Left ventricle myocardium inferior (tissue), 1 donor: Measurements from ENCODE around the gene GNLY. TPM values are rescaled to one million over a fixed set of nuclear protein-coding genes. Genes with fewer than 3 reads are reported as not detected.
"Not testable (repeated sequence)": the region's sequence is repeated elsewhere in the genome, so short reads cannot be mapped to it uniquely, and the experiment has no call there.

ENCODE experiments used
- DNase-seq: peaks from one replicate; pipeline ENCODE4 v3.0.0-alpha.2; 2020
- H3K27ac ChIP-seq: fragments of 200-600 bp; replicated peaks from 2 replicates; pipeline ENCODE4 v1.8.0; 2021
- H3K27me3 ChIP-seq: fragments of 200-600 bp; 2 replicates; pipeline ENCODE4 v1.8.0; 2021; ENCODE audit warnings: low read depth
- H3K36me3 ChIP-seq: fragments of 200-600 bp; 2 replicates; pipeline ENCODE4 v1.8.0; 2021
- H3K4me1 ChIP-seq: fragments of 200-600 bp; 2 replicates; pipeline ENCODE4 v1.8.0; 2021
- H3K4me3 ChIP-seq: fragments of 200-600 bp; 2 replicates; pipeline ENCODE4 v1.8.0; 2021; ENCODE audit warnings: mild to moderate bottlenecking, moderate library complexity
- H3K9me3 ChIP-seq: fragments of 200-600 bp; replicated peaks from 2 replicates; pipeline ENCODE4 v1.8.0; 2021
- CTCF ChIP-seq: fragments of 200-600 bp; IDR thresholded peaks from 2 replicates; pipeline ENCODE4 v1.8.0; 2021; ENCODE audit warnings: antibody characterized with exemption, mild to moderate bottlenecking, borderline replicate concordance
- intact Hi-C: fragments of 100-400 bp; cut with micrococcal nuclease; formaldehyde crosslinking; loops from one replicate; pipeline ENCODE4 v1.11.0; 2022
- total RNA-seq: library from RNA; stranded (reverse); fragmentation: NEBNext Ultra II Directional; extraction: Animal tissue kit (Norgen Biotek cat#: 25700); gene quantifications from one replicate; pipeline ENCODE4 v1.2.1, GENCODE V29; 2021
- donor health status: DM: no; HTN: yes; CAD: no; lungs with severe emphysema.

GNLY gene
- total RNA-seq, 1 donor from 2014 or later, result 1.5 TPM

GRCh38 chr2:85655961-85656417 lies 38.2 kb upstream of the GNLY start:
- Histone ChIP-seq H3K9me3 (no peaks in the 10 kb centered on the region), H3K36me3 (peaks cover 39% of the 10 kb centered on the region), H3K27ac (no peak overlapping the region), H3K4me3 (no peak overlapping the region), H3K27me3 (no peaks in the 10 kb centered on the region), H3K4me1 (peaks cover 9% of the 10 kb centered on the region)
- DNase-seq, result no peak
- intact Hi-C loops, result no loop called here
- no peak for TF ChIP-seq CTCF

GRCh38 chr2:85656468-85656867 lies 37.7 kb upstream of the GNLY start:
- no peak for DNase-seq
- no peaks in the 10 kb centered on the region for H3K9me3 ChIP-seq
- peaks cover 12% of the 10 kb centered on the region for H3K4me1 ChIP-seq
- H3K27me3 ChIP-seq, result no peaks in the 10 kb centered on the region
- H3K36me3 ChIP-seq, result peaks cover 34% of the 10 kb centered on the region
- H3K27ac ChIP-seq, result no peak overlapping the region
- no peak for TF ChIP-seq CTCF
- intact Hi-C loops, result no loop called here
- no peak overlapping the region for H3K4me3 ChIP-seq

GRCh38 chr2:85657399-85657798 lies 36.8 kb upstream of the GNLY start:
- intact Hi-C loops, H3K4me3 ChIP-seq, H3K9me3 ChIP-seq, H3K27ac ChIP-seq, H3K27me3 ChIP-seq, DNase-seq: not testable (repeated sequence)
- Histone ChIP-seq H3K36me3 (peaks cover 28% of the 10 kb centered on the region), H3K4me1 (peaks cover 22% of the 10 kb centered on the region)

GRCh38 chr2:85659324-85659981 lies 34.7 kb upstream of the GNLY start:
- Histone ChIP-seq H3K27ac (no peak overlapping the region), H3K27me3 (no peaks in the 10 kb centered on the region), H3K9me3 (no peaks in the 10 kb centered on the region), H3K36me3 (peaks cover 9% of the 10 kb centered on the region), H3K4me1 (peaks cover 38% of the 10 kb centered on the region), H3K4me3 (no peak overlapping the region)
- no peak for DNase-seq
- TF ChIP-seq CTCF, result no peak
- intact Hi-C loops, result no loop called here

GRCh38 chr2:85660301-85660700 lies 33.9 kb upstream of the GNLY start:
- Histone ChIP-seq H3K4me1 (peaks cover 38% of the 10 kb centered on the region), H3K27ac (peak overlapping the region; percentile 75)
- DNase-seq, H3K4me3 ChIP-seq, intact Hi-C loops, H3K36me3 ChIP-seq, H3K9me3 ChIP-seq, H3K27me3 ChIP-seq: not testable (repeated sequence)

- Histone ChIP-seq H3K36me3 (peaks cover 7% of the 10 kb centered on the region), H3K4me3 (no peak overlapping the region), H3K4me1 (peaks cover 38% of the 10 kb centered on the region), H3K9me3 (no peaks in the 10 kb centered on the region), H3K27ac (peak overlapping the region; percentile 75), H3K27me3 (no peaks in the 10 kb centered on the region)
- intact Hi-C loops, result no loop called here
- TF ChIP-seq CTCF, result no peak
- DNase-seq, result no peak
Measured at GRCh38 chr2:85660725-85661124, 33.4 kb upstream of the GNLY start.
